H9 (cell line): ENCODE data around the gene RCAN2. TPM values are rescaled to one million over a fixed set of nuclear protein-coding genes. Genes with fewer than 3 reads are reported as not detected.

Experiments
- DNase-seq: peaks from one replicate; pipeline ENCODE4 v3.0.0-alpha.2; 2017
- H2AFZ ChIP-seq: one replicate; pipeline ENCODE4 v1.6.1; 2013; ENCODE audit warnings: mild to moderate bottlenecking, low read length, control low read depth, moderate library complexity
- H2AK5ac ChIP-seq: 2 replicates; pipeline ENCODE4 v1.6.1; 2013; ENCODE audit warnings: low read length, control low read depth, mixed read lengths; ENCODE audit not compliant: insufficient read length
- H2BK120ac ChIP-seq: one replicate; pipeline ENCODE4 v1.6.1; 2013; ENCODE audit warnings: low read depth, mild to moderate bottlenecking, low read length, control low read depth, inconsistent platforms; ENCODE audit not compliant: poor library complexity, severe bottlenecking
- H2BK12ac ChIP-seq: 2 replicates; pipeline ENCODE4 v1.6.1; 2013; ENCODE audit warnings: low read length, control low read depth, mixed read lengths, low read depth; ENCODE audit not compliant: insufficient read length
- H2BK15ac ChIP-seq: 2 replicates; pipeline ENCODE4 v1.6.1; 2013; ENCODE audit warnings: low read depth, low read length, control low read depth
- H2BK20ac ChIP-seq: one replicate; pipeline ENCODE4 v1.6.1; 2013; ENCODE audit warnings: low read depth, mild to moderate bottlenecking, low read length, control low read depth, inconsistent platforms; ENCODE audit not compliant: poor library complexity, severe bottlenecking
- H2BK5ac ChIP-seq: 2 replicates; pipeline ENCODE4 v1.6.1; 2013; ENCODE audit warnings: low read length, control low read depth, mixed read lengths; ENCODE audit not compliant: insufficient read length
- H3K14ac ChIP-seq: 2 replicates; pipeline ENCODE4 v1.6.1; 2013; ENCODE audit warnings: low read length, control low read depth; ENCODE audit not compliant: insufficient read depth
- H3K18ac ChIP-seq: 2 replicates; pipeline ENCODE4 v1.6.1; 2013; ENCODE audit warnings: low read depth, mild to moderate bottlenecking, mixed read lengths, low read length, control low read depth; ENCODE audit not compliant: insufficient read length
- H3K23ac ChIP-seq: 2 replicates; pipeline ENCODE4 v1.6.1; 2013; ENCODE audit warnings: low read length, control low read depth, mixed read lengths, low read depth; ENCODE audit not compliant: insufficient read length
- H3K23me2 ChIP-seq: 2 replicates; pipeline ENCODE4 v1.6.1; 2013; ENCODE audit warnings: low read depth, mild to moderate bottlenecking, mixed read lengths, low read length, control low read depth; ENCODE audit not compliant: insufficient read length, poor library complexity, severe bottlenecking
- H3K27ac ChIP-seq: 2 replicates; pipeline ENCODE4 v1.5.1; 2013; ENCODE audit warnings: low read length, control low read depth, mixed read lengths, low read depth; ENCODE audit not compliant: insufficient read length
- H3K27me3 ChIP-seq: 2 replicates; pipeline ENCODE4 v1.6.1; 2013; ENCODE audit warnings: low read length, control low read depth, inconsistent platforms; ENCODE audit not compliant: insufficient read depth
- H3K4ac ChIP-seq: 2 replicates; pipeline ENCODE4 v1.6.1; 2013; ENCODE audit warnings: low read depth, mild to moderate bottlenecking, control low read depth, inconsistent platforms, low read length, moderate library complexity
- H3K4me1 ChIP-seq: 2 replicates; pipeline ENCODE4 v1.6.1; 2013; ENCODE audit warnings: low read length, control low read depth, inconsistent platforms; ENCODE audit not compliant: insufficient read depth
- H3K4me2 ChIP-seq: 2 replicates; pipeline ENCODE4 v1.6.1; 2013; ENCODE audit warnings: low read length, control low read depth, mixed read lengths; ENCODE audit not compliant: insufficient read length, insufficient read depth
- H3K56ac ChIP-seq: 2 replicates; pipeline ENCODE4 v1.6.1; 2013; ENCODE audit warnings: low read depth, mild to moderate bottlenecking, mixed read lengths, low read length, control low read depth; ENCODE audit not compliant: insufficient read length
- H3K79me1 ChIP-seq: 2 replicates; pipeline ENCODE4 v1.6.1; 2013; ENCODE audit warnings: low read depth, mild to moderate bottlenecking, moderate library complexity, low read length, control low read depth, inconsistent platforms; ENCODE audit not compliant: insufficient read depth, poor library complexity, severe bottlenecking
- H3K79me2 ChIP-seq: 2 replicates; pipeline ENCODE4 v1.6.1; 2013; ENCODE audit warnings: low read length, control low read depth, inconsistent platforms; ENCODE audit not compliant: insufficient read depth
- H3K9ac ChIP-seq: 2 replicates; pipeline ENCODE4 v1.6.1; 2013; ENCODE audit warnings: low read length, control low read depth, mixed read lengths; ENCODE audit not compliant: insufficient read length; ENCODE audit errors: extremely low read depth
- H3K9me3 ChIP-seq: one replicate; pipeline ENCODE4 v1.6.1; 2013; ENCODE audit warnings: low read depth, low read length, inconsistent platforms; ENCODE audit not compliant: control insufficient read depth
- H3T11ph ChIP-seq: one replicate; pipeline ENCODE4 v1.6.1; 2013; ENCODE audit warnings: mild to moderate bottlenecking, low read length, control low read depth, inconsistent platforms
- H4K20me1 ChIP-seq: one replicate; pipeline ENCODE4 v1.6.1; 2013; ENCODE audit not compliant: control insufficient read depth, insufficient read length, insufficient read depth
- H4K5ac ChIP-seq: 2 replicates; pipeline ENCODE4 v1.6.1; 2013; ENCODE audit warnings: low read depth, mild to moderate bottlenecking, mixed read lengths, low read length, control low read depth; ENCODE audit not compliant: insufficient read length
- H4K8ac ChIP-seq: replicated peaks from 2 replicates; pipeline ENCODE4 v1.6.1; 2013; ENCODE audit warnings: low read length, control low read depth, mixed read lengths, low read depth; ENCODE audit not compliant: insufficient read length
- H4K91ac ChIP-seq: 2 replicates; pipeline ENCODE4 v1.6.1; 2013; ENCODE audit warnings: low read depth, mild to moderate bottlenecking, moderate library complexity, mixed read lengths, low read length, control low read depth; ENCODE audit not compliant: insufficient read length
- H3K27ac Mint-ChIP-seq, 3 experiments: 2 replicates in 2 of 3; 3 replicates in 1 of 3; pipeline ENCODE4 v1.8.0; 2020 to 2021; ENCODE audit warnings: mixed read lengths in 3 of 3, mild to moderate bottlenecking in 1 of 3, moderate library complexity in 1 of 3
- H3K27me3 Mint-ChIP-seq: 2 replicates; pipeline ENCODE4 v1.8.0; 2021; ENCODE audit warnings: low read depth, mild to moderate bottlenecking, moderate library complexity, mixed read lengths
- H3K36me3 Mint-ChIP-seq, 3 experiments: 2 replicates in 2 of 3; 3 replicates in 1 of 3; pipeline ENCODE4 v1.8.0; 2020 to 2021; ENCODE audit warnings: low read depth in 3 of 3, mixed read lengths in 3 of 3; ENCODE audit not compliant: insufficient read depth in 1 of 3
- H3K4me1 Mint-ChIP-seq, 2 experiments: 2 replicates each; pipeline ENCODE4 v1.8.0; 2020; ENCODE audit warnings: mixed read lengths in 2 of 2
- H3K4me3 Mint-ChIP-seq, 2 experiments: 2 replicates in 1 of 2; 3 replicates in 1 of 2; pipeline ENCODE4 v1.8.0; 2020 to 2021; ENCODE audit warnings: mild to moderate bottlenecking in 2 of 2, mixed read lengths in 2 of 2, moderate library complexity in 1 of 2
- H3K9me3 Mint-ChIP-seq, 2 experiments: 2 replicates in 1 of 2; 3 replicates in 1 of 2; pipeline ENCODE4 v1.8.0; 2020; ENCODE audit warnings: mild to moderate bottlenecking in 2 of 2, mixed read lengths in 2 of 2, moderate library complexity in 1 of 2
- WGBS: extraction: QIAGEN DNeasy Blood & Tissue Kit; methylation state at CpG from one replicate; pipeline ENCODE4 v1.1.7; 2013; ENCODE audit warnings: missing lambda C conversion rate, low lambda C conversion rate, mixed read lengths; ENCODE audit not compliant: insufficient read length; ENCODE audit errors: extremely low coverage; 5-methylcytosine and 5-hydroxymethylcytosine counted together
- total RNA-seq: library from RNA; stranded (reverse); gene quantifications from 2 replicates; pipeline ENCODE4 v1.2.1, GENCODE V29; 2021
- TF ChIP-seq, protein P1 (sequence below): fragments of 200-600 bp; sonication (generic); conservative IDR thresholded peaks from 3 replicates; pipeline ENCODE4 v1.8.0; 2021; ENCODE audit warnings: antibody characterized with exemption, mild to moderate bottlenecking

The RCAN2 gene
- total RNA-seq, 1 experiment from 2014 or later = 3.0 TPM

DNA sequence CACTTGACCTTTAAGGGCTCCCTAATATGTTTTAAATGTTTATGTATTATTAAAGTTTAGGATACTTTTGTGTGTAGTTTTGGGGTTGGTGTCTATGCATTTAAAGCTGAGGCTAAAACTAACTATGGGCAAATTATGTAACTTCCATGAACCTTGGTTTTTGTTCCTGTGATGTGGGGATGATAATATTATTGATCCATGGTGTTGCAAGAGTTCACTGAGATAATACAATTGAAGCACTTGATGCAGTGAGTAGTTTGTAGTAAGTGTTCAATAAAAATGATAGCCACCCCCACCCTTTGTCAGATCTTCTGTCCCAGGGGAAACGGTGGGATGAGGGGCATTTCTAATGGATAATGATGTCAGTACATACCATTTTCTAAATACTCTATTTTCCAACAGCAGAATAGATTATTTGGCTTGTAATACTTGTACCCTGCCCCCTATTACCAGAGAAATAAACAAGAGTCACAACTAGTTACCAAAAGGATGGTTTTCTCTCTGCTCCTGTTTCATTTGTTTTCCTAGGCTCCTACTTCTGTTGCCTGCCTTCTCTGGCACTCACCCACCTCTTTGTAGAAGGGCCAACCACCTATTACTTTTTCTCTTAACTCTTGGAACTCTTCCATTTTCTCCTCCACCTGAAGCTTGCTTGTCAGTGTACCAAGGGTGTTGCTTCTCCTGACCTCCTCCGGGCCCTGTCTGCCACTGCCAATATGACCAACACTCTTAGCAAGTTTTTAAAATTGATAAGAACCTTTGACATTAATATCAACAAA lies 97.9 kb downstream of the RCAN2 start:
- Histone ChIP-seq H2BK20ac (no peak overlapping the region), H2BK120ac (no peak overlapping the region), H2AK5ac (no peak overlapping the region), H3K4ac (no peak overlapping the region), H3K4me2 (no peak overlapping the region), H3K27ac (no peak overlapping the region), H3K14ac (no peak overlapping the region), H3K4me1 (no peaks in the 10 kb centered on the region), H3K79me2 (no peaks in the 10 kb centered on the region), H3K23ac (no peak overlapping the region), H4K20me1 (no peaks in the 10 kb centered on the region), H3K18ac (no peak overlapping the region), H3T11ph (no peak overlapping the region), H2BK15ac (no peak overlapping the region), H3K9me3 (no peaks in the 10 kb centered on the region), H3K9ac (no peak overlapping the region), H3K56ac (no peak overlapping the region), H4K8ac (no peak overlapping the region), H2AFZ (no peak overlapping the region), H2BK5ac (no peak overlapping the region), H3K27me3 (no peaks in the 10 kb centered on the region), H3K79me1 (no peaks in the 10 kb centered on the region), H2BK12ac (no peak overlapping the region), H4K91ac (no peak overlapping the region), H3K23me2 (no peaks in the 10 kb centered on the region), H4K5ac (no peak overlapping the region)
- TF ChIP-seq, protein P1, sequence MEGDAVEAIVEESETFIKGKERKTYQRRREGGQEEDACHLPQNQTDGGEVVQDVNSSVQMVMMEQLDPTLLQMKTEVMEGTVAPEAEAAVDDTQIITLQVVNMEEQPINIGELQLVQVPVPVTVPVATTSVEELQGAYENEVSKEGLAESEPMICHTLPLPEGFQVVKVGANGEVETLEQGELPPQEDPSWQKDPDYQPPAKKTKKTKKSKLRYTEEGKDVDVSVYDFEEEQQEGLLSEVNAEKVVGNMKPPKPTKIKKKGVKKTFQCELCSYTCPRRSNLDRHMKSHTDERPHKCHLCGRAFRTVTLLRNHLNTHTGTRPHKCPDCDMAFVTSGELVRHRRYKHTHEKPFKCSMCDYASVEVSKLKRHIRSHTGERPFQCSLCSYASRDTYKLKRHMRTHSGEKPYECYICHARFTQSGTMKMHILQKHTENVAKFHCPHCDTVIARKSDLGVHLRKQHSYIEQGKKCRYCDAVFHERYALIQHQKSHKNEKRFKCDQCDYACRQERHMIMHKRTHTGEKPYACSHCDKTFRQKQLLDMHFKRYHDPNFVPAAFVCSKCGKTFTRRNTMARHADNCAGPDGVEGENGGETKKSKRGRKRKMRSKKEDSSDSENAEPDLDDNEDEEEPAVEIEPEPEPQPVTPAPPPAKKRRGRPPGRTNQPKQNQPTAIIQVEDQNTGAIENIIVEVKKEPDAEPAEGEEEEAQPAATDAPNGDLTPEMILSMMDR = no peak
- Mint-ChIP-seq H3K27ac (no peak overlapping the region), H3K4me3 (no peak overlapping the region), H3K4me1 (no peaks in the 10 kb centered on the region), H3K36me3 (no peaks in the 10 kb centered on the region), H3K27me3 (no peaks in the 10 kb centered on the region; the same call in 1 of the 2 replicates), H3K9me3 (no peaks in the 10 kb centered on the region)
- no peak for DNase-seq
- WGBS = no CpG with 5 or more reads among the region's 2 CpGs
